ENCODE results near the gene MRPL32.

DNA sequence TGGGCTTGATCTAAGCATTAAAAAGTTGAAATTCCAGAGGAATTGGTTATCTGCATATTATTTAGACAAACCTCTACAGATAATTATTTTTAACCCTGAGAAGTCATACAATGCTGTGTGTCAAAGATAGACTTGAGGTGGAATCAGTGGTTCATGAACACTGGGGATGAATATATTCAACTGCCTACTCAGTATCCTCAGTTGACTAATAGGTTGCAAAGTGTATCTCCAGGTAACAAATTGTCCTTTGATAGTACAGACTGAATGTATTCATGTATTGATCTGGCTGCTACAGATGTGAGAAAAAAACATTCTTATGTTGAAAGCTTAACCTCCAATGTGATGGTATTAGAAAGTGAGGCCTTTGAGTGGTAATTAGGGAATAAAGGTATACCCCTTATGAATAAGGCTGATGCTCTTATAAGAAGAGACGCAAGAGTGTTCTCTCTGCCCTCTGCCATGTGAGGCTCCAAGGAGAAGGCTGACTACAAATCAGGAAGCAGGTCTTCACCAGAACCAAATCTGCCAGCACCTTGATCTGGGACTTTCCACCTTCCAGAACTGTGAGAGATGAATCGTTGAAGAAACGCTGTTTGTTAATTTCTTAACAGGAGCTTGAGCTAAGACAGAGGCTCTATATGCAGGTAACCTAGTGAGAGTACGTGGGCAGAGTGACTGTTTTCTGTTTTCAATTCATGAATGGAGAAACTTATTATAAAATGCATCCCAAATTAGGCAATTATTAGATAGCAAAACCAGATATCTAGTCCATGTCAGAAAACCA is 7.5 kb downstream of the MRPL32 start:
- TF ChIP-seq, protein P1, sequence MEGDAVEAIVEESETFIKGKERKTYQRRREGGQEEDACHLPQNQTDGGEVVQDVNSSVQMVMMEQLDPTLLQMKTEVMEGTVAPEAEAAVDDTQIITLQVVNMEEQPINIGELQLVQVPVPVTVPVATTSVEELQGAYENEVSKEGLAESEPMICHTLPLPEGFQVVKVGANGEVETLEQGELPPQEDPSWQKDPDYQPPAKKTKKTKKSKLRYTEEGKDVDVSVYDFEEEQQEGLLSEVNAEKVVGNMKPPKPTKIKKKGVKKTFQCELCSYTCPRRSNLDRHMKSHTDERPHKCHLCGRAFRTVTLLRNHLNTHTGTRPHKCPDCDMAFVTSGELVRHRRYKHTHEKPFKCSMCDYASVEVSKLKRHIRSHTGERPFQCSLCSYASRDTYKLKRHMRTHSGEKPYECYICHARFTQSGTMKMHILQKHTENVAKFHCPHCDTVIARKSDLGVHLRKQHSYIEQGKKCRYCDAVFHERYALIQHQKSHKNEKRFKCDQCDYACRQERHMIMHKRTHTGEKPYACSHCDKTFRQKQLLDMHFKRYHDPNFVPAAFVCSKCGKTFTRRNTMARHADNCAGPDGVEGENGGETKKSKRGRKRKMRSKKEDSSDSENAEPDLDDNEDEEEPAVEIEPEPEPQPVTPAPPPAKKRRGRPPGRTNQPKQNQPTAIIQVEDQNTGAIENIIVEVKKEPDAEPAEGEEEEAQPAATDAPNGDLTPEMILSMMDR (conservative IDR thresholded peaks at IDR 0.05; ENCODE audit: low read depth, low read length), result no peak
- no peak for TF ChIP-seq EZH2 (IDR thresholded peaks at IDR 0.05; ENCODE audit: borderline replicate concordance, low read depth, low read length, poor library complexity, severe bottlenecking)

Measured in A673 (cell line).